PC-3 (cell line): Measurements from ENCODE around the gene PKNOX1. TPM values are rescaled to one million over a fixed set of nuclear protein-coding genes. Genes with fewer than 3 reads are reported as not detected.
"Not testable (repeated sequence)": the region's sequence is repeated elsewhere in the genome, so short reads cannot be mapped to it uniquely, and the experiment has no call there.

Experiments
- ATAC-seq: fragments of 200-7000 bp; cut with Tn5 transposase; 2 replicates; pipeline ENCODE4 v1.9.1; 2020; ENCODE audit warnings: mild to moderate bottlenecking, moderate library complexity
- BruUV-seq: library from RNA; stranded (reverse); fragments of 400-500 nt; replicated peaks from 2 replicates; lab custom pipeline; 2021; lab: Mats Ljungman, UMichigan
- CTCF ChIA-PET: fragments of 300-600 bp; sonication (Branson Sonifier 250); formaldehyde crosslinking; loops from one replicate; lab custom pipeline; 2022; ENCODE audit warnings: antibody characterized with exemption; lab: Charles Lee
- POLR2A ChIA-PET: fragments of 300-600 bp; sonication (Branson Sonifier 250); formaldehyde crosslinking; loops from one replicate; lab custom pipeline; 2022; ENCODE audit warnings: antibody characterized with exemption; ENCODE audit not compliant: unreplicated experiment; lab: Charles Lee
- DNase-seq: peaks from one replicate; pipeline ENCODE4 v3.0.0-alpha.2; 2015
- H2AFZ ChIP-seq: fragments of 300-600 bp; sonication (generic); 2 replicates; pipeline ENCODE4 v1.6.0; 2016; ENCODE audit warnings: antibody characterized with exemption, low read length
- H3F3A ChIP-seq: fragments of 300-600 bp; sonication (generic); one replicate; pipeline ENCODE4 v1.6.0; 2017; ENCODE audit warnings: antibody characterized with exemption, low read length, control low read depth, mild to moderate bottlenecking; ENCODE audit not compliant: unreplicated experiment
- H3K27ac ChIP-seq: fragments of 300-600 bp; sonication (generic); 2 replicates; pipeline ENCODE4 v1.5.1; 2016; ENCODE audit warnings: mild to moderate bottlenecking, low read length
- H3K27me3 ChIP-seq: fragments of 300-600 bp; sonication (generic); 2 replicates; pipeline ENCODE4 v1.6.1; 2016; ENCODE audit warnings: low read length, mixed read lengths
- H3K36me3 ChIP-seq: fragments of 300-600 bp; sonication (generic); 2 replicates; pipeline ENCODE4 v1.6.1; 2016; ENCODE audit warnings: low read depth, mixed run types, low read length, mixed read lengths
- H3K4me1 ChIP-seq: fragments of 300-600 bp; sonication (generic); 2 replicates; pipeline ENCODE4 v1.5.1; 2016; ENCODE audit warnings: low read length; ENCODE audit not compliant: insufficient read depth
- H3K4me2 ChIP-seq: fragments of 300-600 bp; sonication (generic); 2 replicates; pipeline ENCODE4 v1.6.0; 2016; ENCODE audit warnings: low read length
- H3K4me3 ChIP-seq: fragments of 300-600 bp; sonication (generic); 2 replicates; pipeline ENCODE4 v1.5.1; 2016; ENCODE audit warnings: mild to moderate bottlenecking, low read length, mixed read lengths
- H3K79me2 ChIP-seq: fragments of 300-600 bp; sonication (generic); 2 replicates; pipeline ENCODE4 v1.6.1; 2017; ENCODE audit warnings: low read length, mixed read lengths
- H3K9ac ChIP-seq: fragments of 300-600 bp; sonication (generic); 2 replicates; pipeline ENCODE4 v1.6.0; 2016; ENCODE audit warnings: mild to moderate bottlenecking, low read length
- H3K9me2 ChIP-seq: fragments of 300-600 bp; sonication (generic); replicated peaks from 2 replicates; pipeline ENCODE4 v1.6.1; 2016; ENCODE audit warnings: mixed run types, low read length, mixed read lengths
- H3K9me3 ChIP-seq: fragments of 300-600 bp; sonication (generic); 2 replicates; pipeline ENCODE4 v1.6.1; 2016; ENCODE audit warnings: low read length, mixed read lengths
- H4K20me1 ChIP-seq: fragments of 300-600 bp; sonication (generic); 2 replicates; pipeline ENCODE4 v1.6.1; 2016; ENCODE audit warnings: low read length, mixed read lengths
- intact Hi-C: fragments of 100-400 bp; cut with micrococcal nuclease; formaldehyde crosslinking; loops from 2 replicates; pipeline ENCODE4 v1.9.0; 2023
- total RNA-seq: library from RNA; depleted of rRNA; stranded (reverse); fragments of >200 nt; gene quantifications from 2 replicates; pipeline ENCODE4 v1.2.3, GENCODE V29; 2014

The PKNOX1 gene
- total RNA-seq, 1 experiment from 2014 or later: 19.7 TPM

DNA sequence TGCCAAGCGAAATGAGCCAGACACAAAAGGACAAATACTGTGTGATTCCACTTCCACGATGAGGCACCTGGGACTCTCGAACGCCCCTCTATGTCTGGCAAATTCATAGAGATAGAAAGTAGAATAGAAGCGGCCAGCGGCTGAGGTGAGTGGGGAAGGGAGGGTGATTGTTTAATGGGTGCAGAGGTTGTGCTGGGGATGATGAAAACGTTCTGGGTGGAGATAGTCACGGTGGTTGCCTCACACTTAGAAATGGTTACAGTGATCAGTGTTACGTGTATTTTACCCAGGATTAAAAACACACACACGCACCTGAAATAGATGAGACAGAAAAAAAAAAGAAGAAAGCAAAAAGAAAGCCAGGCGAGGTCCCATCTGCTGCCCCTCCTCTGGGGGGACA is 98.4 kb downstream of the PKNOX1 start:
- not testable (repeated sequence) for H3K27me3 ChIP-seq

DNA sequence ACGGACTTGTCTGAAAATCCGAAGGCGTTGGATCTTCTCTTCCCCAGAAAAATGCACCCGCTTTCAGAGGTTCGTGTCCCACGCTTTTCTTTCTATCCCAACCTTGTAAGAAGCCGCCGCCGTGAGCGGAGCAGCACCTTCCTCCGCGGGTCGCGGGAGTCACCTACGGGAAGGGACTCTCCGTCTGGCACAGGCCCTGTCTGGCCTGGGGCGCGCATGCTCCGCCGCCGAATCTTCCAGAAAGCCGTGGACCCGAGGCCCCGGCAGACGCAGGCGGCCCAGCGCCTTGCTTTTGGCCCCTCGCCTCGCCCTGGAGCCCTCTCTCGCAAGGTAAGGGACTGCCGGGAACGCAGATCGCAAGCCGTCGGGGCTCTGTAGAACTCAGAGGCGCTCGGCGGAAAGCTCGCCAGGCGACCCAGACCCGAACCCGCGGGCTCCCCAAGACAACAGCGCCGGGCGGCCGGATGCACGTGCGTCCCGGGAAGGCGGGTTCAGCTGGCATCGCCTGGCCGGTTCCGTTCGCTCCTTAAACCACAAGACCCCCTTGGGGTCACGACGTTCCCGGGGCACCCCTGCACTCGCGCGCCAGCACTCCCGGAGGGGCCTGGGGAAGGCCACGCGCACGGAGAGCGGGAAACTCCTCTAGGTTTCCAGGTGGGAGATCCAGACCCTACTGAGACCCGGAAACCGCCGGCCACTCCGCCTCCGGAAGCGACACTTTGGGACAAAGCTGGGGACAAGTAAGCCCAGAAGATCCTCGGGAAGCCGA is 100.2 kb downstream of the PKNOX1 start:
- H3K9me3 ChIP-seq, H3K9me2 ChIP-seq, H2AFZ ChIP-seq, H3K4me2 ChIP-seq, H3K79me2 ChIP-seq, H3K9ac ChIP-seq, DNase-seq, H3K4me3 ChIP-seq, H3K27me3 ChIP-seq, intact Hi-C loops, POLR2A ChIA-PET, H3K36me3 ChIP-seq, CTCF ChIA-PET, H4K20me1 ChIP-seq, ATAC-seq, H3F3A ChIP-seq, H3K27ac ChIP-seq, H3K4me1 ChIP-seq: not testable (repeated sequence)
- TSS peak; percentile 51 for BruUV-seq

More for the DNA sequence above, 98.4 kb downstream of the PKNOX1 start:
- H3K4me1 ChIP-seq, intact Hi-C loops, H2AFZ ChIP-seq, H3K9ac ChIP-seq, H3K4me3 ChIP-seq, H3K4me2 ChIP-seq, H3K9me3 ChIP-seq, DNase-seq, CTCF ChIA-PET, POLR2A ChIA-PET, H4K20me1 ChIP-seq, ATAC-seq, H3K27ac ChIP-seq, H3F3A ChIP-seq, H3K9me2 ChIP-seq, H3K79me2 ChIP-seq, H3K36me3 ChIP-seq: not testable (repeated sequence)
- TSS peak; percentile 4 for BruUV-seq

DNA sequence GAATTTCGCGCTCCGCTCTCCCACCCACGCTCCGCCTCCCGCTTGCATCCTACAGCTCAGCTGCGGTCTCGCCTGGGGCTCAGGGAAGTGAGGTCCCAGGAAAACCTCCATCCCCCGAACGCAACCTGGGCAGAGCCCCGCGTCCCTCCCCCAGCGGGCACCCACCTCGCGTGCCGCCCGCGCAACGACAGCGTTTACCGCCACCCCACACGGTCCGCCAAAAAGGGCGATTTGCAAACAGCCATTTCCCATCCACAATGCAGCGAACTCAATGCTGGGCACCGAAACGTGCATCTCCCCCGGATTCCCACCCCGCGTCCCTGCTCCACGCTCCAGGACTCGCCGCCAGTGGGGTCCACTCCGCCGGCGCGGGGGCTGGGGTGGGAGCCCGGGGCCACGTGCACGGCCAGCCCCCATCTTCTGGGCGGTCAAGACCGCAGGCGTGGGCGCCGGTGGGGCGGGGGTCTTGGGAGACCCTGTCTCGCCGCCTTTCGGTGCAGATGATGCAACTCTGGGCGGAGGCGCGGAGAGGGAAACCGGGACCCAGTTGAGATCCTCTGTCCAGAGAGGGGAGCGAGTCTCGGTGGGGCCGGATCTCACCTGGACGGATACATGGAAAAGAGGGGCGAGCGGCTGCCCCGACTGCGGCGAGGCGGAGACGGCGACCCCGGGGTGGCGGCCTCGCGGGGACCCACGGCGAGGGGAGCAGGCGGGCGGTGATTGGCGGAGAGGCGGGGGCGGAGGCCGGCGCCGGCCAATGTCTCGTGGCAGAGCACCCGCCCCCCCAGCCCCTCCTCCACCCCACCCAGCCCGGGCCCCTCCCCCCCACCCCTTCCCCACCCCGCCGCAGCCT is 101.0 kb downstream of the PKNOX1 start, which contains the start of gene CBS:
CBS (minus strand) TSS at position 666 of the 853 bp plus-strand sequence. CDS start 3,642 bp downstream, outside the sequence.
- H3K27ac ChIP-seq, BruUV-seq, H3F3A ChIP-seq, H3K4me2 ChIP-seq, H3K9me3 ChIP-seq, intact Hi-C loops, H3K4me3 ChIP-seq, DNase-seq, H3K79me2 ChIP-seq, H2AFZ ChIP-seq, H3K9ac ChIP-seq, POLR2A ChIA-PET, CTCF ChIA-PET, H3K4me1 ChIP-seq, H3K9me2 ChIP-seq, H3K36me3 ChIP-seq, H3K27me3 ChIP-seq, H4K20me1 ChIP-seq: not testable (repeated sequence)
- peak; percentile 48 for ATAC-seq

DNA sequence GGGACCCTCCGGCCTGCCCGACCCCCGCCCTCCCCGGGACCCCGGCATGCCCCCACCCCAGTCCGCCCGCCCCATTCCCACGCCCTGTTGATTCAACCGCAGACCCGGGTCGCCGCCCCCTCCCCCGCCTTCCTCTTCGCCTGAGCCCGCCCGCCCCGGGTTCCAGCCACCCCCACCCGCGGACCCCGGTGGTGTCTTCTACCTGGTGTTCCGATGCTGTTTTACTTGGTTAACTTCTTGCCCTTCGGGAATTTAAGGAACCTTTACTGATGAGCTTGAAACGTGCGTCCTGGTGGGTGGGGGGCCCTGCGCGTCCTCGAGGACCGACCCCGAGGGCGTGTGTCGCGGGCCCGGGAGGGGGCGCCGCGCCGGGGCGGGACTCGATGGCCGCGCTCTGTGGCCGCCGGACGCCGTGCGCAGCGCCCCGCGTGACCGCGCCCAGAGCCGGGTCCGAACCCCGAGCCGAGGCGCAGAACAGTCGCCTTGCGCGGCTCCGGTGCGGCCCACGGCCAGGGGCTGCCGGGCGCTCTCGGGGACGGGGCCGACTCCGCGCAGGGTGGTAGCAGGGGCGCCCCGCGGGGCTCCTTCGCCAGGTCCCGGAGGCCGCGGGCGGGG is 101.8 kb downstream of the PKNOX1 start:
- CTCF ChIA-PET, BruUV-seq, H3F3A ChIP-seq, H3K9ac ChIP-seq, H4K20me1 ChIP-seq, POLR2A ChIA-PET, DNase-seq, H3K27me3 ChIP-seq, H3K27ac ChIP-seq, H3K4me2 ChIP-seq, H3K9me2 ChIP-seq, H2AFZ ChIP-seq, H3K4me1 ChIP-seq, H3K79me2 ChIP-seq, intact Hi-C loops, H3K9me3 ChIP-seq, H3K4me3 ChIP-seq, H3K36me3 ChIP-seq: not testable (repeated sequence)
- 0 out of 2 replicates have a peak, but pooled peaks have one; percentile 11 for ATAC-seq

DNA sequence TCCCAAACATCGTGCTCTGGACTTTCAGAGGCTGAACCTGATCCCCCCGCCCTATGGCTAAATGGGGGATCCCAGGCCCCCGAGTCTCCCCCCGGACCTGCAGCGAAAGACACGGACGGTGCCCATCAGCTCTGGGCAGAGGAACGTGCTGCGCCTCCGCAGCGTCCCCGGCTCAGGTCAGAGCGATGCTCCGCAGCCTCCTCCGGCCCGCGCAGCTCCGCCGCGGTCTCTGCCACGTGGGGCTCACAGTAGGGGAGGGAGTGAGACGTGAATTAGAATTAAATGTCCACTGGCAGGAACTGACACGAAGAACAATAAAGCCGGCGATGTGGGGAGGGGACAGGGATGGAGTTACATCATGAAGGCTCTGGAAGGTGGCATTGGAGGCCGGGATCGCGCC is 102.3 kb downstream of the PKNOX1 start:
- H3K27me3 ChIP-seq, DNase-seq, CTCF ChIA-PET, H4K20me1 ChIP-seq, H3F3A ChIP-seq, H3K4me1 ChIP-seq, H3K79me2 ChIP-seq, intact Hi-C loops, POLR2A ChIA-PET, H3K9ac ChIP-seq, H3K9me3 ChIP-seq, H2AFZ ChIP-seq, H3K9me2 ChIP-seq, H3K4me3 ChIP-seq, H3K4me2 ChIP-seq, H3K36me3 ChIP-seq, ATAC-seq, BruUV-seq, H3K27ac ChIP-seq: not testable (repeated sequence)

DNA sequence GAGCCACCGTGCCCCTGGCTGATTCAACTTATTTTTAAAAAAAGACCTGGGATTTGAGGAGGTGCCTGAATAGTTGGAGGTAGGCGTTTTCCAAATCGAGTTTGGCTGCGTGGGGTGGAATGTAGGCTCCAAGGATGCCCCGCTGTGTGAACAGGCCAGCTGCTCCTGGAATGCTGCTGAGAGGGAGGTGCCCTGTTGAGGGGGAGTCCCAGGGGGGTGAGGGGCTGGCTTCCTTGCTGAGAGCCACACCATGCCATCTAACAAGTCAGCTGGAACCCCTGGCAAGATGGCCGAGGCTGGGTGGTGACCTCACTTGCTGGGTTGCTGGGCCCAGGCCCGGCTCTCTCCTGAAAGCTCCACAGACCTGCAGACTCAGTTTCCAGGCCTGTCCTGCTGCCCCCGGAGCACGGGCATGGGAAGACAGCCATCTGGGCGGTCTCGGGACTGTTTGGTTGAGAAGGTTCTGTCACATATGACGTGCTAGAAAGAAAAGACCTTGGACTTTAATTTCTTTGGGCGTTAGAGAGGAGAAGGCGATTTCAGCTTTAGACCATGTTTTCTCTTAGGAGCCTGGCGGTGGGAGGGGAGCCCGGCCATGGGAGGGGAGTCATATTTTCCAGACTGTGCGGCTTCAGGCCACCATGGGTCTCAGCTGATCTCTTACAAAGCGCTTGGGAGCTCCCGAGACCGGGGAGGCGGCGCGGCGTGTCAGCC is 108.4 kb downstream of the PKNOX1 start:
- H3K27me3 ChIP-seq, H3K4me3 ChIP-seq, H3K27ac ChIP-seq, ATAC-seq, H3K9me2 ChIP-seq, intact Hi-C loops, H3K9me3 ChIP-seq, BruUV-seq, H3F3A ChIP-seq, H4K20me1 ChIP-seq, DNase-seq, H3K36me3 ChIP-seq, H3K4me2 ChIP-seq, H2AFZ ChIP-seq, H3K9ac ChIP-seq, POLR2A ChIA-PET, CTCF ChIA-PET, H3K4me1 ChIP-seq, H3K79me2 ChIP-seq: not testable (repeated sequence)
